ENCODE results near the gene PRM1. TPM values are rescaled to one million over a fixed set of nuclear protein-coding genes. Genes with fewer than 3 reads are reported as not detected.

PRM1 gene
- total RNA-seq, 1 experiment from 2014 or later: not detected

- Histone ChIP-seq H3K9ac (ENCODE audit: extremely low read depth, insufficient read length, low read length) (no peak overlapping the region), H2BK120ac (ENCODE audit: low read depth, low read length, poor library complexity, severe bottlenecking) (no peak overlapping the region), H3K9me3 (ENCODE audit: control insufficient read depth, low read depth, low read length) (no peaks in the 10 kb centered on the region), H3T11ph (ENCODE audit: low read length) (no peak overlapping the region), H3K27ac (ENCODE audit: insufficient read length, low read depth, low read length) (no peak overlapping the region), H3K27me3 (ENCODE audit: insufficient read depth, low read length) (no peaks in the 10 kb centered on the region), H2BK12ac (ENCODE audit: insufficient read length, low read depth, low read length) (no peak overlapping the region), H3K4me2 (ENCODE audit: insufficient read depth, insufficient read length, low read length) (no peak overlapping the region), H3K18ac (ENCODE audit: insufficient read length, low read depth, low read length) (no peak overlapping the region), H3K56ac (ENCODE audit: insufficient read length, low read depth, low read length) (no peak overlapping the region), H3K23ac (ENCODE audit: insufficient read length, low read depth, low read length) (no peak overlapping the region), H2BK15ac (ENCODE audit: low read depth, low read length) (no peak overlapping the region), H4K91ac (ENCODE audit: insufficient read length, low read depth, low read length) (no peak overlapping the region), H3K23me2 (ENCODE audit: insufficient read length, low read depth, low read length, poor library complexity, severe bottlenecking) (no peaks in the 10 kb centered on the region), H2BK20ac (ENCODE audit: low read depth, low read length, poor library complexity, severe bottlenecking) (no peak overlapping the region), H3K79me1 (ENCODE audit: insufficient read depth, low read depth, low read length, poor library complexity, severe bottlenecking) (no peaks in the 10 kb centered on the region), H3K4me1 (ENCODE audit: insufficient read depth, low read length) (no peaks in the 10 kb centered on the region), H4K8ac (replicated peaks; ENCODE audit: insufficient read length, low read depth, low read length) (no peak overlapping the region), H3K14ac (ENCODE audit: insufficient read depth, low read length) (0 out of 2 replicates have a peak overlapping the region, but pooled peaks have one; percentile 0), H3K79me2 (ENCODE audit: insufficient read depth, low read length) (no peaks in the 10 kb centered on the region), H2BK5ac (ENCODE audit: insufficient read length, low read length) (no peak overlapping the region), H2AK5ac (ENCODE audit: insufficient read length, low read length) (no peak overlapping the region), H4K20me1 (ENCODE audit: control insufficient read depth, insufficient read depth, insufficient read length) (no peaks in the 10 kb centered on the region), H4K5ac (ENCODE audit: insufficient read length, low read depth, low read length) (no peak overlapping the region), H3K4ac (ENCODE audit: low read depth, low read length) (no peak overlapping the region), H2AFZ (ENCODE audit: low read length) (no peak overlapping the region)
- peak; percentile 72 for DNase-seq
- no peaks in the 10 kb centered on the region for H3K9me3 Mint-ChIP-seq
- H3K36me3 Mint-ChIP-seq (ENCODE audit: insufficient read depth in 1 of 3, low read depth in 3 of 3): no peaks in the 10 kb centered on the region
- H3K4me3 Mint-ChIP-seq: no peak overlapping the region
- peaks cover 8% of the 10 kb centered on the region for H3K27me3 Mint-ChIP-seq (ENCODE audit: low read depth)
- WGBS (ENCODE audit: extremely low coverage, insufficient read length, low lambda C conversion rate): no CpG with 5 or more reads among the region's 35 CpGs
- no peak for TF ChIP-seq CTCF (conservative IDR thresholded peaks at IDR 0.05)
- peaks cover 0 to 6% of the 10 kb centered on the region in 2 experiments; a peak in 3 of 4 replicates for H3K4me1 Mint-ChIP-seq
- no peak overlapping the region; a peak in 2 of 7 replicates for H3K27ac Mint-ChIP-seq
Observed at GRCh38 chr16:11232852-11233726, 48.0 kb downstream of the PRM1 start.

All from H9 (cell line).